GM18511 (cell line): ENCODE measurements around the gene RAB4B.
"Not testable (repeated sequence)": the region's sequence is repeated elsewhere in the genome, so short reads cannot be mapped to it uniquely, and the experiment has no call there.

Experiments
- ATAC-seq: cut with Tn5 transposase; IDR thresholded peaks from one replicate; pipeline ENCODE4 v1.9.1; 2021; ENCODE audit warnings: mild to moderate bottlenecking, moderate library complexity; ENCODE audit not compliant: unreplicated experiment

Gene RAB4B

DNA sequence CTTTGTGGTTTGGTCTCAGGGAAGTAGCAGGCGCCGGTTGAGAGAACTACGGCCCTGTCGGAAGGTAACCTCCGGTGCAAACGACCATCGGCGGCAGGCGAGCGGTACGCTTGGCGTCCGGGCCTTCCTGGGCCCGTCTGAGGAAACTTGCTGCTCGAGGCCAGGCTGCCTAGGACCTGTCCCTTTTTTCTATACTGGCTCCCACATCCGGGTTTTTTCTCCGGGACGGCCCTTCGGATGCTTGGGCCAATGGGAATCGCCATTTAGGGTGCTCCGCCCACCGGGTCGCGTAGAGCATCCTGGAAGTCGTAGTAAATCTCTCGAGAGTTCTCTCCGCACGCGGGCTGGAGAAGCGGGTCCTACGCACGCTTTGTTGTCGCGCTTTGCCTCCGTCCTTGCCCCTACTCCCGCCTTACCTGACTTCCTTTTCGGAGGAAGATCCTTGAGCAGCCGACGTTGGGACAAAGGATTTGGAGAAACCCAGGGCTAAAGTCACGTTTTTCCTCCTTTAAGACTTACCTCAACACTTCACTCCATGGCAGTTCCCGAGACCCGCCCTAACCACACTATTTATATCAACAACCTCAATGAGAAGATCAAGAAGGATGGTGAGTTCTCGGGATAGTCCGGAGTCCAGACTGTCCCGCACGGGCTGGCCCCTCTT is 27.0 kb upstream of the RAB4B start, which contains the start of gene SNRPA:
Gene SNRPA (plus strand): TSS at position 330 of the 664 bp plus-strand sequence. CDS start 206 bp downstream, at position 536.
- peak; percentile 70 for ATAC-seq

- no peak for ATAC-seq
Measured at GRCh38 chr19:40752257-40752781, 25.7 kb upstream of the RAB4B start.

- no peak for ATAC-seq
Measured at GRCh38 chr19:40754611-40755247, 23.3 kb upstream of the RAB4B start.

GRCh38 chr19:40755248-40755624 is 22.8 kb upstream of the RAB4B start:
- no peak for ATAC-seq

DNA sequence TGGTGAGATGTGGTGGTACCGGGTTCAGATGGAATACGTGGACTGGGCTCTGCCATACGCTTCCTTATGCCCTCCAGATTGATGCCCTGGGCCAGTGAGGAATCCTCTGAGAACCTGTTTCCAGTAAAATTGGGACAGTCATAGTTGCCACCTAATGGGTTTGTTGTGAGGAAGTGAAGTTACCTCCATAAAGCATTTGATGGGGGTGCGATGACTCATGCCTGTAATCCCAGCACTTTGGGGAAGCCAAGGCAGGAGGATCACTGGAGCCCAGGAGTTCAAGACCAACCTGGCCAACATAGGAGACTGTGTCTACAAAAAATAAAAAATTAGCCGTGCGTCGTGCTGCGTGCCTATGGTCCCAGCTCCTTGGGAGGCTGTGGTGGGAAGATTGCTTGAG is 22.3 kb upstream of the RAB4B start:
- ATAC-seq = no peak

- no peak for ATAC-seq
Measured at GRCh38 chr19:40756502-40757110, 21.4 kb upstream of the RAB4B start.

- ATAC-seq = no peak
Measured at GRCh38 chr19:40758491-40758890, 19.6 kb upstream of the RAB4B start.

DNA sequence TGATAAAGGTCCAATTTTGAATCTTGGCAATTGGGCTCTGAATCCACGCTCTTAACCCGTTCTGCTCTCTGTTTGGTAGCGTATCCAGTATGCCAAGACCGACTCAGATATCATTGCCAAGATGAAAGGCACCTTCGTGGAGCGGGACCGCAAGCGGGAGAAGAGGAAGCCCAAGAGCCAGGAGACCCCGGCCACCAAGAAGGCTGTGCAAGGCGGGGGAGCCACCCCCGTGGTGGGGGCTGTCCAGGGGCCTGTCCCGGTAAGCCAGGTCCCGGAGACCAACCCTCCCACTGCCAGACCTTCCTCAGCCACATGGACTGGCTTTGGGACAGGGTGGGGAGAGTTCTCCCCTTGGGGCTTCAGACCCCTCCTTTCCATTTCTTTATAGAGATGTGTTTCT is 18.7 kb upstream of the RAB4B start:
- ATAC-seq = no peak

- no peak for ATAC-seq
Measured at GRCh38 chr19:40762754-40763470, 15.1 kb upstream of the RAB4B start.

- ATAC-seq = no peak
Measured at GRCh38 chr19:40763526-40763925, 14.5 kb upstream of the RAB4B start.

- no peak for ATAC-seq
Measured at GRCh38 chr19:40763963-40764362, 14.1 kb upstream of the RAB4B start.

DNA sequence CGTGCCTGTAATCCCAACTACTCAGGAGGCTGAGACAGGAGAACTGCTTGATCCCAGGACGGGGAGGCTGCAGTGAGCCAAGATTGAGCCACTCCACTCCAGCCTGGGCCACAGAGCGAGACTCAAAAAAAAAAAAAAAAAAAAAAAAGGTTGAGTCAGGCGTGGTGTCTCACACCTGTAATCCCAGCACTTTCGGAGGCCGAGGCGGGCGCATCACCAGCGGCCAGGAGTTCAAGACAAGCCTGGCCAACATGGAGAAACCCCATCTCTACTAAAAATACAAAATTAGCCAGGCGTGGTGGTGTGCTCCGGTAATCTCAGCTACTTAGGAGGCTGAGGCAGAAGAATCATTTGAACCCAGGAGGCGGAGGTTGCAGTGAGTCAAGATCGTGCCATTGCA is 11.7 kb upstream of the RAB4B start:
- not testable (repeated sequence) for ATAC-seq

- no peak for ATAC-seq
Measured at GRCh38 chr19:40768869-40769268, 9.2 kb upstream of the RAB4B start.

DNA sequence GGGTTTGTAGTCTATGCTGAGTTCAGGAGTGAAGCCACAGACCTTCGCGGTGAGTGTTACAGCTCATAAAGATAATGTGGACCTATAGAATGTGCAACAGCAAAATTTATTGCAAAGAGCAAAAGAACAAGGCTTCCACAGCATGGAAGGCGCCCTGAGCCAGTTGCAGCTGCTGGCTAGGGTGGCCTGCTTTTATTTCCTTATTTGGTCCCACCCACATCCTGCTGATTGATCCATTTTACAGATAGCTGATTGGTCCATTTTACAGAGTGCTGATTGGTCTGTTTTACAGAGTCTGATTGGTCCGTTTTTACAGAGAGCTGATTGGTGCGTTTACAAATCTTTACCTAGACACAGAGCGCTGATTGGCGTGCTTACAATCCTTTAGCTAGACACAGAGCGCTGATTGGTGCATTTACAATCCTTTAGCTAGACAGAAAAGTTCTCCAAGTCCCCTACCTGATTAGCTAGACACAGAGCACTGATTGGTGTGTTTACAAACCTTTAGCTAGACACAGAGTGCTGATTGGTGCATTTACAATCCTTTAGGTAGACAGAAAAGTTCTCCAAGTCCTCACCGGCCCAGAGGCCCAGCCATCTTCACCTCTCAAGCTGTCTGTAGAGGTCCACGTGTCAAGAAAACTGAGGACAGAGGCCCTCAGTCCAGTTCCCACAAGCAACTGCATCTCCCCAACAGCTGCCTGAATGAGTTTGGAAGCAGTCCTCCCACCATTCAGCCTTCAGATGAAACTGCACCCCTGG is 6.8 kb upstream of the RAB4B start:
- not testable (repeated sequence) for ATAC-seq

DNA sequence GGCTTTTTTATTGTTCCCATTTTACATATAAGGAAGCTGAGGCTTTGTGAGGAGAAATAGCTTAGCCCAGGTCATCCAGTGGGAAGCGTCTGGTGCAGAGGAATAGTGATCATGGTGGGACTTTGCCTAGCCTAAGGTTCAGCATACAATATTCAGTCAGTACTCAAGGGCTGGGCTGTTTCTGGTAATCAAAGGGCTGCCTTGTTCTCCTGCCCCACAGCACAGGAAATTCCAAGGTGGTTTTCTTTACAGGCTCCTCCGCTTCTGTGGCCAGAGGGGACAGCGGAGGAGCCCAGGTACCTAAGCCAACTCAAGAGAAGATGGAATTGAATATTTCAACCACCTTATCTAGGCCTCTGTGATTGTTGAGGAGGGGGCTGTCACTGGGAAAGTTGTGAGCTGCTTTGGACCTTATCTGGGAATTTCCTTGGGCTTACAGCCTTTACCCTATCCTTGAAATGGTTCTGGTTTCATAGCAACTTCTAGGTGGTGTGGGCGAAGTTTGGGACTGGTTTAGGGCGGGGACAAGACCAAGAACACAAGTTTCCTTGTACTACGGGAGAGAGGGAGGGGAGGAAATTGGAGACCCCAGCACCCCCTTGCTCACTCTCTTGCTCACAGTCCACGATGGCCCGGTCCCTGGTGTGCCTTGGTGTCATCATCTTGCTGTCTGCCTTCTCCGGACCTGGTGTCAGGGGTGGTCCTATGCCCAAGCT is 3.0 kb upstream of the RAB4B start, which contains the start of gene MIA:
Gene MIA (plus strand): TSS at position 606 of the 716 bp plus-strand sequence. CDS start 22 bp downstream, at position 628.
- ATAC-seq = no peak

DNA sequence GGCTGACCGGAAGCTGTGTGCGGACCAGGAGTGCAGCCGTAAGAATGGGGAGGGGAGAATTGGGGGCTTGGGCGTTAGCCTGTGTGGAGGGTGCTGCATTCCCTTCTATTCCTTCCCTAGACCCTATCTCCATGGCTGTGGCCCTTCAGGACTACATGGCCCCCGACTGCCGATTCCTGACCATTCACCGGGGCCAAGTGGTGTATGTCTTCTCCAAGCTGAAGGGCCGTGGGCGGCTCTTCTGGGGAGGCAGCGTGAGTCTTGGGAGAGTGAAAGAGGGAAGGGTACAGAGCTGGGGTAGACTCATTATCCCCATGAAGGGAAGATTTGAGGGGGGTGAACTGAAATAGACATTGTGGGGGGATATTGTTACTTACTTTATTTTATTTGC is 2.4 kb upstream of the RAB4B start:
- ATAC-seq = no peak

DNA sequence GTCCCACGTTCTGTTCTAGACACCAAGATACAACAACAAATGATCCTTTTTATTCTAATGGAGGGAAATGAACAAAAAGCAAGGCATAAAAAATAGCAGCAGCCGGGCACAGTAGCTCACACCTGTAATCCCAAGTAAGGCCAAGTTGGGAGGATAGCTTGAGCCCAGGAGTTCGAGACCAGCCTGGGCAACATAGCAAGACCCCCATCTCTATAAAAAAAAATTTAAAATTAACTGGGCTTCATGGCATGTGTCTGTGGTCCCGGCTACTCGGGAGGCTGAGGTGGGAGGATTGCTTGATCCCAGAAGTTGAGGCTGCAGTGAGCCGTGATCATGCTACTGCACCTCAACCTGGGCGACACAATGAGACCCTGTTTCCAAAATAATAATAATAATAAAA is 1.7 kb upstream of the RAB4B start:
- no peak for ATAC-seq

DNA sequence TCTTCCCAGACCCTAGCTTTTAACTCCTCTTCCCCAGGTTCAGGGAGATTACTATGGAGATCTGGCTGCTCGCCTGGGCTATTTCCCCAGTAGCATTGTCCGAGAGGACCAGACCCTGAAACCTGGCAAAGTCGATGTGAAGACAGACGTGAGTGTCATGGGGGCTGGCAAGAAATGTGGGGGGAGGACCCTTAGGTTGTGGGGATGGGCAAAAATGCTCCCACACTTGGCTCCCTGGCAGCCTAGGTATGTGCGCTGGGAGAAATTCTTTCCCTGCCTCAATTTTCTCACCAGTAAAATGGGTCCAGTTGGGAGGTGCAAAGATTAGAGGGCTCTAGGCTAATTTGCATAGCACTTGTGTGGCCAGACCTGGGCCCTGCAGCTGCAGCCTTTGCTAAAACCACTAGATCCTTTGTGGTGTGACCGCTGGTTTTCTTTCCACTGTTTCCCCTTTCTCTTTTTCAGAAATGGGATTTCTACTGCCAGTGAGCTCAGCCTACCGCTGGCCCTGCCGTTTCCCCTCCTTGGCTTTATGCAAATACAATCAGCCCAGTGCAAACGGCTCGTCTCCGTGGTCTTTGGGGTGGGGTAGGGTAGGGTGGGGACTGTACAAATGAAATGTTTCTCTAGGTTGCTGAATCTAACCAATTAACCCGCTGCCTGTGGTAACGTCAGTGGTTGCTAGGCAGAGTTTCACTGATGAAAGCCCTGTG is 959 bp upstream of the RAB4B start:
- ATAC-seq = peak; percentile 62

GRCh38 chr19:40777645-40777936 is 456 bp upstream of the RAB4B start:
- no peak for ATAC-seq
